ENCODE results near the gene UMPS. TPM values are rescaled to one million over a fixed set of nuclear protein-coding genes. Genes with fewer than 3 reads are reported as not detected.
A peak's percentile ranks its signal among the peaks of the same experiment; 100 is the strongest.

The UMPS gene
- polyA plus RNA-seq, 1 of the 3 experiments (the other 2 are of a cell fraction), result 25.1 TPM

- Histone ChIP-seq H3F3A (replicated peaks; ENCODE audit: insufficient read depth) (peaks cover 19% of the 10 kb centered on the region), H3K27me3 (ENCODE audit: insufficient read depth) (no peaks in the 10 kb centered on the region), H3K79me2 (ENCODE audit: insufficient read depth) (peaks cover 13% of the 10 kb centered on the region; the same call in 1 of the 2 replicates), H3K27ac (ENCODE audit: low read depth in 2 of 2, low read length in 1 of 2) (no peak overlapping the region; a peak in 1 of 4 replicates), H3K4me2 (no peak overlapping the region), H3K9me2 (no peaks in the 10 kb centered on the region), H3K4me3 (ENCODE audit: low read depth in 2 of 2, low read length in 1 of 2) (no peak overlapping the region), H3K9me3 (no peaks in the 10 kb centered on the region), H4K20me1 (ENCODE audit: insufficient read depth) (no peaks in the 10 kb centered on the region), H3K36me3 (replicated peaks in 1 of 2; ENCODE audit: control insufficient read depth in 1 of 2, insufficient read depth in 2 of 2, low read length in 1 of 2) (peaks cover 6 to 9% of the 10 kb centered on the region in 2 experiments), H3K4me1 (ENCODE audit: control insufficient read depth in 1 of 2, insufficient read depth in 2 of 2, low read depth in 1 of 2, low read length in 1 of 2) (peaks cover 33 to 41% of the 10 kb centered on the region in 2 experiments; a peak in 3 of 4 replicates), H2AFZ (ENCODE audit: low read depth) (no peak overlapping the region), H3K9ac (no peak overlapping the region)
- CTCF ChIA-PET, result interaction anchor here (0.6 to 12.9 kb wide), 5 partner anchors 18 to 220 kb away, joined by 3 to 114 read pairs (median 4); partner anchors contain the start of gene ITGB5
- WGBS (ENCODE audit: low lambda C conversion rate), result 94% methylated on average over 9 of the region's 17 CpGs
- no peak for DNase-seq
- POLR2A ChIA-PET, result no interaction called here
- TF ChIP-seq CTCF (IDR thresholded peaks at IDR 0.05) (no peak), RCOR1 (IDR thresholded peaks at IDR 0.05; ENCODE audit: low read length) (no peak), TAF1 (IDR thresholded peaks at IDR 0.05; ENCODE audit: borderline replicate concordance, low read depth, low read length) (no peak), CHD2 (IDR thresholded peaks at IDR 0.05; ENCODE audit: low read length, partially characterized antibody) (no peak), TCF12 (IDR thresholded peaks at IDR 0.05) (no peak), GATA2 (CRISPR knock-in tag; IDR thresholded peaks at IDR 0.05) (no peak)
Measured at GRCh38 chr3:124784686-124785382, 54.6 kb downstream of the UMPS start.

- ChIA-PET CTCF (interaction anchor here (0.8 to 12.9 kb wide), 18 partner anchors 8 to 121 kb away, joined by 3 to 114 read pairs (median 5); partner anchors contain the start of gene ITGB5), POLR2A (interaction anchor here (0.7 kb wide), 1 partner anchor 97 kb away, joined by 3 read pairs; no protein-coding TSS in a partner anchor)
- no peak overlapping the region for H2AFZ ChIP-seq (ENCODE audit: low read depth)
- H3K4me2 ChIP-seq, result no peak overlapping the region
- no peak overlapping the region for H3K4me3 ChIP-seq (ENCODE audit: low read depth in 2 of 2, low read length in 1 of 2)
- DNase-seq, result no peak
- peaks cover 6 to 15% of the 10 kb centered on the region in 2 experiments for H3K36me3 ChIP-seq (replicated peaks in 1 of 2; ENCODE audit: control insufficient read depth in 1 of 2, insufficient read depth in 2 of 2, low read length in 1 of 2)
- peak overlapping the region; percentile 47 to 83; a peak in 3 of 4 replicates for H3K27ac ChIP-seq (ENCODE audit: low read depth in 2 of 2, low read length in 1 of 2)
- H3K9me2 ChIP-seq, result no peaks in the 10 kb centered on the region
- H4K20me1 ChIP-seq (ENCODE audit: insufficient read depth), result no peaks in the 10 kb centered on the region; the same call in 1 of the 2 replicates
- 94% methylated on average over 3 of the region's 3 CpGs for WGBS (ENCODE audit: low lambda C conversion rate)
- peaks cover 18% of the 10 kb centered on the region; the same call in 1 of the 2 replicates for H3K79me2 ChIP-seq (ENCODE audit: insufficient read depth)
- H3K9me3 ChIP-seq, result no peaks in the 10 kb centered on the region
- H3K27me3 ChIP-seq (ENCODE audit: insufficient read depth), result no peaks in the 10 kb centered on the region
- H3K9ac ChIP-seq, result no peak overlapping the region
- H3K4me1 ChIP-seq (ENCODE audit: control insufficient read depth in 1 of 2, insufficient read depth in 2 of 2, low read depth in 1 of 2, low read length in 1 of 2), result peaks cover 23 to 33% of the 10 kb centered on the region in 2 experiments; a peak in 3 of 4 replicates
- H3F3A ChIP-seq (replicated peaks; ENCODE audit: insufficient read depth), result peaks cover 19% of the 10 kb centered on the region
- TF ChIP-seq NRF1 (IDR thresholded peaks at IDR 0.05; ENCODE audit: low read depth, low read length), result no peak
- no peak for TF ChIP-seq ELF1 (IDR thresholded peaks at IDR 0.05)
- no peak for TF ChIP-seq RFX5 (IDR thresholded peaks at IDR 0.05; ENCODE audit: low read length)
- TF ChIP-seq USF2 (IDR thresholded peaks at IDR 0.05; ENCODE audit: borderline replicate concordance, low read depth, low read length), result no peak
- no peak for TF ChIP-seq ZBTB33 (IDR thresholded peaks at IDR 0.05; ENCODE audit: borderline replicate concordance, low read depth)
- no peak for TF ChIP-seq TAF1 (IDR thresholded peaks at IDR 0.05; ENCODE audit: borderline replicate concordance, low read depth, low read length)
- no peak for TF ChIP-seq SIN3A (IDR thresholded peaks at IDR 0.05; ENCODE audit: borderline replicate concordance, low read depth, low read length)
- no peak for TF ChIP-seq CTCF (IDR thresholded peaks at IDR 0.05)
- no peak for TF ChIP-seq IRF3 (IDR thresholded peaks at IDR 0.05; ENCODE audit: low read depth, low read length)
- TF ChIP-seq TEAD4 (IDR thresholded peaks at IDR 0.05; ENCODE audit: borderline replicate concordance, insufficient read depth), result no peak
- no peak for TF ChIP-seq YY1 (IDR thresholded peaks at IDR 0.05; ENCODE audit: low read depth)
- no peak for TF ChIP-seq SMC3 (IDR thresholded peaks at IDR 0.05; ENCODE audit: low read depth, low read length)
- no peak for TF ChIP-seq MAX (IDR thresholded peaks at IDR 0.05; ENCODE audit: low read depth)
Measured at GRCh38 chr3:124785973-124786372, 55.7 kb downstream of the UMPS start.
